NCI-H1092 treated with DMSO at 0.1 percent for 48 hours (cell line): ENCODE results near the gene PRIMPOL.

ENCODE experiments used
- DNase-seq: peaks from one replicate; lab custom pipeline; 2025; lab: John Stamatoyannopoulos, UW

PRIMPOL gene

DNA sequence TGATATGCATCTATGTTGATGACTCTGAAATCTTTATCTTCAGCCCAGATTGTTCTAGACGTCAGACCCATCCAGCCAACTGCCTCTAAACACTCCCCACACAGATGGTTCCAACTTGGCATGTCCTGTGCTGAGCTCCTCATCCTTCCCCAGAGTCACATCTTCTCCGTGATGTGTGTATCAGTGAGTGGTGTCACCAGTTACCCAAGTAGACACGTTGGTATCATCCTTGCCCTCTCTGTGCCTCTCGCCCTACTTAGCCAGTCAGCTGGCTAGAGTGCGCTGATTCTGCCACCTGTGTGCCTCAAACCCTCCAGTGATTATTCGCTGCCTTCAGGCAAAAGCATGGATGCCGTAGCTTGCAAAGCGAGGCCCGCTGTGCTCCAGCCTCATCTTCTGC lies 18.6 kb downstream of the PRIMPOL start:
- no peak for DNase-seq

GRCh38 chr4:184668511-184669114 lies 19.1 kb downstream of the PRIMPOL start:
- no peak for DNase-seq

GRCh38 chr4:184669251-184669650 lies 19.7 kb downstream of the PRIMPOL start:
- no peak for DNase-seq

GRCh38 chr4:184671101-184671500 lies 21.6 kb downstream of the PRIMPOL start:
- DNase-seq: no peak

GRCh38 chr4:184672741-184673140 lies 23.2 kb downstream of the PRIMPOL start:
- no peak for DNase-seq

GRCh38 chr4:184674011-184674410 lies 24.5 kb downstream of the PRIMPOL start:
- no peak for DNase-seq

DNA sequence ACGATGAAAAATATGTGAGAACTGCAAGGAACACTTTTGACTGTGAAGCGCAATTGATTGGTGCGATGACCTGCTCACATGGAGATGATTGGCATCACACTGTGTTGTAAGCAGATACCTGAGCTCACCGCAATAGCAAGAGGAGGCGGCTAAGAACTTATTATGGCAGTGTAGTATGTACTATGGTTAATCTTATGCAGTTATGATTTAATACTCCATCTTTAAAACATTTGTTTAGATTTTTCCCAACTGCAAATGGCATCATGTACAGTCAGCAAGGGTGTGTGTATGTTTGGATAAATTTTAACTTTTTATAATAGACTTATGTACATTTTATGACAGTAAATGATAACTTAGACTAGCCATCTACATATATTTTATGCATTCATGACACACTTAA lies 25.5 kb downstream of the PRIMPOL start:
- no peak for DNase-seq

- no peak for DNase-seq
Observed at GRCh38 chr4:184675821-184676492, 26.4 kb downstream of the PRIMPOL start.

GRCh38 chr4:184680698-184681097 lies 31.2 kb downstream of the PRIMPOL start:
- DNase-seq: no peak

- DNase-seq: no peak
Observed at GRCh38 chr4:184681916-184682315, 32.4 kb downstream of the PRIMPOL start.

DNA sequence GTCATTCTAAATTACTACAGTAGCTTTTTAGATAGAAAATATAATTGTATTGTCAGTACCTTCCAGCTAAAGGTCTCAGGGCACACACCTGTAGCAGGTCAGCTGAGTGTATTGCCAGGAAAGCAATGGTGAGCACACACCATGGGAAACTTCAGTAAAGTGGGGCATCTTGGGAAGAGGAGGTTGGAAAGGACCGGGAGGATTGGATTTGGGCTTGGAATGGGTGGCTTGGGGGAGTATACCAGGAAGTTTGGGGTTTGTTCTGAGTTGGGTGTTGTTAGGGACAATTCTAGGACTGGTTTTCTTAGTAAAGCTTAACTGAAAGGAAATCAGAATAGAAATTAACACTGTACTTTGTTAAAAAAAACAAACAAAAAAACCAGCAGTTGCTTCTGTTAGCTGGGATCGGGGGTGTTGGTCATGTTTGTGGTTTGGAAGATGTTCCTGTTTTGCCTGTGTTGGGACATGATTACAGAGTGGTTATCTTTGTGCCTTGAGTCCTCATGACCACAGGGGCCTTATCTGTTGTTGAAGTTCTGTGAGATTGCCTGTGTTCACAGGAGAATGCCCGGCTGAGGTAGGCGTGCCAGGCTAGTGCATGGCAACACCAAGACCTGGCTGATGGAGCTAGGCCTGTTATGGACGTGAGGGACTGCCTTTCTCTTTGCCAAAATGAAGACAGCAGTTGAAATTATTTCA lies 35.1 kb downstream of the PRIMPOL start:
- DNase-seq: no peak

DNA sequence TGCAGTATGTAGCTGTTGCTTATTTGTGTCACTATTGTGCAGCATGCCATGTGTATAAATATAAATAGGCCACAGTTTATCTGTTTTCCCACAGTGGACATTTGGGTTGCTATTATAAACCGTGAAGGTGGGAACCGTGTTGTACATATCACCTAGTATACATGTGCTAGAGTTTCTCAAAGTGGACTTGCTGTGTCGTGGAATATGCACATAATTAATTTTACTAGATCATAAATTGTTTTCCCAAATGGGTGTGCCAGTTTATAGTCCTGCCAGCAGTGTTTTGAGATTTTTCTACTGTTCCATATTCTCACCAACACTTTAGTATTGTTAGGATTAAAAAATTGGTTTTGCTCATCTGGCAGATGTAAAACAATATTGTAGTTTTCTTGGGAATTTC lies 38.5 kb downstream of the PRIMPOL start:
- DNase-seq: no peak

- DNase-seq: no peak
Observed at GRCh38 chr4:184688447-184688846, 38.9 kb downstream of the PRIMPOL start.

- no peak for DNase-seq
Observed at GRCh38 chr4:184689681-184690080, 40.1 kb downstream of the PRIMPOL start.

- no peak for DNase-seq
Observed at GRCh38 chr4:184693056-184693455, 43.5 kb downstream of the PRIMPOL start.

GRCh38 chr4:184694412-184694956 lies 44.9 kb downstream of the PRIMPOL start:
- no peak for DNase-seq

DNA sequence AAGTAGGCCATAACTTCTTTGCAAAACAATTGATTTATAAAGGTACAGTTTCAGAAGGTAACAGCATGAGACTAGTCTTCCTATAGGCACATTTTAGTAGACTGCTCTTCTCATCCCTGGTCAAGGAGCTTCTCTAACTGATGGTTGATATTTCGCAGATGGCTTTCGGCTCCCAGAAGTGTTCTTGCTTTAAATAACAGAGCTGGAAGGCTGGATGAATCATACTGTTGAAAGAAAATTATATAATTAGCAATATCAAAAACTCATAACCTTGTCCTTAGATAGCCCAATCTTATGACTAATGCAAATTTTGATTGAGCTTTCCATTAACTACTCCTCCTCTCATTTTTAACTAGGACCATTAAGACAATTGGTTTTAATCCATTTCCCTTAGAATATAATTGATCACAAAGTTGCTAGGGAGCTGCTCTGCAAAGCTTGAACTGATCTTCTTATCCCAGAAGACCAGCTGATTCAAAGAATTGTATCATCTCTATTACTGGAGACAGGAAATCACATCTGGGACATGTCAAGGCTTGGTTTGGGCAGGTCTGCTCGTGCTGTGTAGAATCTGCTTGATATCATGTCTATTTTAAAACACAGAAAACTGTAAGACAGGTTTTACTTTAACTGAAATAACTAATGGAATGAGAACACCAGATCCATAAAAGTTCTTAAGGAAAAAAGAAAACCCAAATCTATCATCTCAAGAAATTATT lies 45.8 kb downstream of the PRIMPOL start:
- no peak for DNase-seq

DNA sequence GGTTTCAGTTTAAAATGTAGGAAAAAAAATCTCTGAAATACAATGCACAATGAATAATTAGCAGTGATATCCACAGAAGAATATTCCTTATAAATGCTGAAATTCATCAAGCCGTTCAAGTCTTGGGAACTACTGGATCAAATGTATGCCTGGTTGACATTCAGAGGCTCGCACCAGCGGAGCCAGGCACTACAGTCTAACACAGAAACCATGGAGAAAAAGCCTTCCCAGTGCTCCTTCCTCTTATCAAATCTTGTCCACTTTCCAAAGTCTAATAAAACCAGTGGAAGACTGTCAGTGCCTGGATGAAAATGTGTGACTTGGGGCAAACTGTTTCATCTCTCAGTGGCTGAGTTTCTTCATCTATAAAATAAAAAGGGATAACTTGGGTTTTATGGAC lies 48.4 kb downstream of the PRIMPOL start:
- DNase-seq: no peak

DNA sequence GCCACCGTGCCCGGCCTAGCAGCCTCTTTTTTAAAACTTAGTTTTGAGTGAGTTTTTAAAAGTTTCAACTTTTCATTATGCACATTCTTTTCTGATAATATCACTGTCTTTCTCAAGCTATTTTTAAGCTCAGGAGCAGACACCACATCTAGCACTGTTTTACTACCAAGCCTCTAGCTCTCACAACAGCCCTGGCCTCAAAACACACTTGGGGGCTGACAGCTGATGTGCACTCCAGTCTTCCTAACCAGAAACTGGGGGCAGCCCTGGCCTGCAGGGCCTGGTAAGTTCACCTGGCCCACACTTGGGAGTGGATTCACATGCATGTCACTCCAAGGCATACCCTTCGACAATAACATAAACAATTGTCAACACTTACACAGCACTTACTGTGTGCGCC lies 50.4 kb downstream of the PRIMPOL start:
- DNase-seq: no peak

DNA sequence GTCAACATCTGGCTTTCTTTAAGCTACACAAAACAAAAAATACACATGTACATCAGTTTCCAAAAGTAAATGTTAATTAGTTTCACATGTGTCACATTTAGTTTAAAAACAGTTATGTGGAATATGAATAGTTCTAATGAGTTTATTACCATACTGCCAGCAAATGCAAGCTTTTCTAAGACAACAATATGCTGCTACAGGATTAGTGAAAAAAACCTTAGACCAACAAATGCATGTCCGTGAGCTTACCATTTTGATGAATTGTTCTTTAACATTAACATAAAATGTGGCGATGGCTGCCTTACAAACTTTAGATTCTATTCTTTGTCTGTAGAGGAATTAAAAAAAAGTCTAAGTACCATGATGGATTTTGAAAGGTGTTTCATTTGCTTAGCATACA lies 52.6 kb downstream of the PRIMPOL start:
- no peak for DNase-seq

GRCh38 chr4:184705692-184706091 lies 56.2 kb downstream of the PRIMPOL start:
- no peak for DNase-seq

DNA sequence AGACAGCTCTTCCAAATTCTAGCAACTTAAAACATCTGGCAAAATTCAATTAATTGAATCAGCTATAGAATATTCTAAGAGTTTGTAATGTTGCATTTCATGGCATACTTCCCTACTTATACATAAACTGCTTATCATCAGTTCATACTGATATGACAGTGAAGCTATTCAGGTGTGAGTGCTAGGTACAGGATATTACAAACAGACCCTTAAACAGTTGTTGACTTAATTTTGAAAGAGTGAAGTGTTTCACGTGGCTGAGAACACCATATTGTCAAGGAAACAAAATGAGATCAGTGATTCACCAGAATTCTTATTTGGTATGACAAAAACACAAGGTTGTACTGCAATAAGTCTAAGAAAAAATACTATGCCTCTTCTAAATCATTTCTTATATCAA lies 56.9 kb downstream of the PRIMPOL start:
- DNase-seq: no peak

DNA sequence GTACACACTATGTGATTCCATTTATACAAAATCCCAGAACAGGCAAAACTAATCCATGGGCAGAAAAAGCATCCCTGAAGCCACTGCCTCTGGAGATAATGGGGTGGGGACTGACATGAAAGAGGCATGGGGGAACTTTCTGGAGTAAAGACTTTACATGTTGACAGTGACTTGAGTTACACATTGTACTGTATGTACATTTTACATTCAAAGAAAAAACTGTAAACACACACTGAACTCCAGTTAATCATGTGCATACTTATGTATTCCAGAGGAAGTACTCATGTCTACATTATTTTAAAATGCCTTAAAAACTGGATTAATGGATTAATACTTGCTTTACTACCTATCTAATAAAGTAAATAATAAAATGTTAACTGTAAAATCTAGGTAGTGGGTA lies 62.8 kb downstream of the PRIMPOL start:
- no peak for DNase-seq
